Choroid plexus epithelial cell (primary cell): ENCODE data around the gene PPP1R3C.

Source experiments
- DNase-seq: peaks from one replicate; pipeline ENCODE4 v3.0.0-alpha.2; 2010; ENCODE audit warnings: low read depth
- H3K4me3 ChIP-seq: 2 replicates; pipeline ENCODE4 v1.5.1; 2011; ENCODE audit warnings: low read depth, mild to moderate bottlenecking, control low read depth, low read length, moderate library complexity
- TF ChIP-seq, protein P1 (sequence below): conservative IDR thresholded peaks from 2 replicates; pipeline ENCODE4 v1.5.1; 2011; ENCODE audit warnings: low read depth, mild to moderate bottlenecking, control low read depth, inconsistent platforms, low read length, moderate library complexity

PPP1R3C gene

DNA sequence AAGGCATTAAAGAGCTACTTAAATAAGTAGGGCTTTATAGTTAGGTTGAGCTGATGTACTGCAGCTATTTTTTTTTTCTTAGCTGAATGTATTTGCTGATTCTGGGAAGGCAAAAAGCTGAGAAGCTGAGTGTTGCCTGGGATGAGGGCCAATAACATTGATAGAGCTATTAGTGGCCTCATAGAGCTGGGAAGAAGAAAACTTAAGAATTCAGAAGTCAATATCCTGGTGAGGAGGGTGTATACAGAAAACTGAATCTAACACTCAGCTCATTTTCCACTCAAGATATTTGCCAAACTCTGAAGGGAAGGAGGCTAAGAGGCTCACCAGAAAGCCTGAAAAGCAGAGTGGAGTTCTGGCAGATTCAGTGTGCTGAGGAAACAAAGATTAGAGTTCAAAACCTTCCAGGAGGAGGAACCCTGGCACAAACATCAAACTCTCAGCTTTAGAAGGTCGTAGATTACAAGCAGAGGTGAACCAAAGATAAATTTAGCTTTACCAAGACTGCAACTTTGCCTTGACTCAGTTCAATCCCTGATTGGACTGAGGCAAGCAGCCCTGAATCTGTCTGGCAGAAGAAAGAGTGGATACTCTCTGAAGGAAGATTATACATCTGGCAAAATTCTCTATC lies 11.3 kb downstream of the PPP1R3C start:
- H3K4me3 ChIP-seq = no peak overlapping the region
- DNase-seq = peak; percentile 61
- TF ChIP-seq, protein P1, sequence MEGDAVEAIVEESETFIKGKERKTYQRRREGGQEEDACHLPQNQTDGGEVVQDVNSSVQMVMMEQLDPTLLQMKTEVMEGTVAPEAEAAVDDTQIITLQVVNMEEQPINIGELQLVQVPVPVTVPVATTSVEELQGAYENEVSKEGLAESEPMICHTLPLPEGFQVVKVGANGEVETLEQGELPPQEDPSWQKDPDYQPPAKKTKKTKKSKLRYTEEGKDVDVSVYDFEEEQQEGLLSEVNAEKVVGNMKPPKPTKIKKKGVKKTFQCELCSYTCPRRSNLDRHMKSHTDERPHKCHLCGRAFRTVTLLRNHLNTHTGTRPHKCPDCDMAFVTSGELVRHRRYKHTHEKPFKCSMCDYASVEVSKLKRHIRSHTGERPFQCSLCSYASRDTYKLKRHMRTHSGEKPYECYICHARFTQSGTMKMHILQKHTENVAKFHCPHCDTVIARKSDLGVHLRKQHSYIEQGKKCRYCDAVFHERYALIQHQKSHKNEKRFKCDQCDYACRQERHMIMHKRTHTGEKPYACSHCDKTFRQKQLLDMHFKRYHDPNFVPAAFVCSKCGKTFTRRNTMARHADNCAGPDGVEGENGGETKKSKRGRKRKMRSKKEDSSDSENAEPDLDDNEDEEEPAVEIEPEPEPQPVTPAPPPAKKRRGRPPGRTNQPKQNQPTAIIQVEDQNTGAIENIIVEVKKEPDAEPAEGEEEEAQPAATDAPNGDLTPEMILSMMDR = no peak

DNA sequence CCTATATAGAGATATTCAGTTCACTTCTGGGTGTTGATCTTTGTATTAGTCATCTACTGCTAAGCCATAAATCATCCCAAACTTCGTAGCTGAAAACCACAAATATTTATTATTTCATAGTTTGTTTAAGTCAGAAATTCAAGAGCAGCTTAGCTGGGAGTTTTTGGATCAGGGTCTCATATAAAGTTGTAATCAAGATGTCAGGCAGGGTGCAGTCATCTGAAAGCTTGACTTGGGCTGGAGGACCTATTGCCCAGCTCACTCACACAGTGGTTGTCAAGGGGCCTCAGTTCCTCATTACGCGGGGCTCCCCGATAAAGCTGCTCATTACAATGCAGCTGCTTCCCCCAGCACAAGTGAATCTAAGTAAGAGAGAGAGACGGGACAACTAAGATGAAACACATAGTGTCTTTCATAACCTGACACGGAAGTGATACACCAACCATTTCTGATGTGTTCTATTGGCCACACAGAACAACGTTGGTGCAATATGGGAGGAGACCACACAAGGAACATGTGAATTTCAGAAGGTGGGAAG lies 15.7 kb downstream of the PPP1R3C start:
- TF ChIP-seq, protein P1 = no peak
- no peak overlapping the region for H3K4me3 ChIP-seq
- DNase-seq = peak; percentile 93

DNA sequence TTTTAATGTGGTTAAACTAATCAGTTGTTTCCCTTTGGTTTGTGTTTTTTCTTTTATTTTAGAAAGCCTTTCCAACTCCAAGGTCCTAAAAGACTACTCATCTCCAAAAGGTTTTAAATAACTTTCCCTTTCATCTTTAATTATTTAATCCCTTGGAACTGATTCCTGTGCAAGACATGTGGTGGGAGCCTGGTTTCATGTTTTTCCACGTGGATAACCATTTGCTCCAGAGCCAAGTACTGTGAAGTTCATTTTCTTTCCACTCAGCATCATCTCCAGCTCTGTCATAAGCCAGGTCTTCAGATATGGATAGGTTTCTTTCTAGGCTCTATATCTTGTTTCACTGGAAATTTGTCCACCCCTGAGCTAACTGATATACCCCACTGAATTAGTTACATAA lies 16.7 kb downstream of the PPP1R3C start:
- DNase-seq = peak; percentile 55
- TF ChIP-seq, protein P1 = no peak
- H3K4me3 ChIP-seq = no peak overlapping the region

DNA sequence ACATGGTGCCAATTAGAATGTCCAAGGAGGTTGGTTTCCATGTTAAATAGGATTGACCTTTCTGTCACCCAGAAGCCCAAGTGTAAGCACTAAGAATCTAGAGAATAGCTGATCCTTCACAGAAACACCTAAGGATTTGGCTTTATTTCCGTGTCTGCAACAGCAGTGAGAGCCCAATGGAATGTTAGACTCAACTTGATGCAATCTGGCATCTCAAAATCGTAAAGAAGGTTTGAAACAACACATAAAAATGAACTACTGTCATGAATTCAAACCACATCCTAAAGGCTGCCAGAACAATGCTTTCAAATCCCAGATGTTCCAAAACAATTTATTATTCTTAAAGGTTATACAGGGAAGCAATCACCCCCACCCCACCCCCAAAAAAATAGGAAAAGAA lies 18.6 kb downstream of the PPP1R3C start:
- TF ChIP-seq, protein P1 = no peak
- H3K4me3 ChIP-seq = no peak overlapping the region
- peak; percentile 88 for DNase-seq

DNA sequence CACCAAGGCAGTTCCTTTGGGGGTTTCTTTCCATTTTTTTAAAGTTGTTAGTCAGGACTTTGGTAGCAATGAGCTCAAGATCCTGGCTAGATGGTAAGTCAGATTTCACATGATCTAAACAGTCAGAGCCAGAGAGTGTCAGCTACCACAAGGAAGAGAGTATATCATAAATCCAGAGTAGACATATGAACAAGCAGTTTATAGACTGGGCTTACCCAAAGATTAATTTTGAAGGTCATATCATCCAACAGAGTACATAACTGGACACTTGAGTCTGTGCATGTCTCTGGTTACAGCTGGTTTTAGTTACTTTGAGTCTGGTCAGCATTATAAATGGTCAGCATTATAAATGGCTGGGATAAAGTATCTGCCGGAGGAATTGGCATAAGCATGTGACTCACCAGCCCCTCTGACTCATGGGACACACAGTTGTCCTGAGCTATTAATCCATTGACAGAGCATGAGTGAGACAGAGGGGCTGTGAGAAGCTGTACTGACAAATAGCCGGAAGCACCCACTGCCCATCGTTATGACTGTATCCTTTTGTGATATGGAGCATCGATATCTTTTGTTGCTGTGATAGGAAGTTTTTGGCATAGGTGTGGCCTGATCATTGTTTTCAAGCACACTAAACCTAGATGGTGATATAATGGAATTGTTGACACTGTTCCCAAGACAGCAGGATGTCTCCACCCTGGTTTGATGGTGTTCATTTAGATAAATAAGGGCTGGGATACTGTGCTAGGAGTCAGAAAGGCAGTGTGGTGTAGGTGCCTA lies 19.3 kb downstream of the PPP1R3C start:
- no peak overlapping the region for H3K4me3 ChIP-seq
- TF ChIP-seq, protein P1 = no peak
- DNase-seq = peak; percentile 84

DNA sequence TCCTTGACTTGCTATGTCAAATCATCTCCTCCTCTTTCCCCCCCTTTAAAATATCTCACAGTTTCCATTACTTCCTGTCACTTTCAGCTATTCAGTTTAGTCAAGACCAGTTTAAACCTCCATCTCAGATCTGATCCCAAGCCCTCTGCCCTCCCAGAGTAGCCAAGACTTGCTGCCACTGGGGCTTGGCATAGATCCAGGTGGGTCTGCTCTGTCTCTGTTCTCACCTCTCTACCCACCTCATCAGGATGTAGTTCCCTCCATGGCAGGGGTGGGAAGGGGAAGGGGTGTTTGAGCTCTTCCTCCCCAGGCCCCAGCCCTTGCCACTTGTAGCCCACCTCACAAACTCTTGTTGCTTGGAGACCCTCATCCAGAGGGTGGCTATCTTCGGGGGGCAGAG lies 22.0 kb downstream of the PPP1R3C start:
- TF ChIP-seq, protein P1 = no peak
- no peak overlapping the region for H3K4me3 ChIP-seq
- no peak for DNase-seq
